GM12865 (cell line): ENCODE data around the gene MTARC1.

Experiments
- DNase-seq: peaks from one replicate; pipeline ENCODE4 v3.0.0; 2010; ENCODE audit warnings: low read depth
- H3K4me3 ChIP-seq: 2 replicates; pipeline ENCODE4 v1.5.1; 2011; ENCODE audit warnings: mild to moderate bottlenecking, low read depth, low read length, control low read depth
- CTCF ChIP-seq: IDR thresholded peaks from 2 replicates; pipeline ENCODE4 v1.5.1; 2011; ENCODE audit warnings: low read length, control low read depth, low read depth, inconsistent platforms; ENCODE audit not compliant: insufficient read depth; ENCODE audit errors: missing control alignments

Gene MTARC1

GRCh38 chr1:220789532-220790147, 2.9 kb downstream of the MTARC1 start:
- no peak overlapping the region for H3K4me3 ChIP-seq
- no peak for TF ChIP-seq CTCF
- no peak for DNase-seq

GRCh38 chr1:220791285-220791684, 4.6 kb downstream of the MTARC1 start:
- no peak overlapping the region for H3K4me3 ChIP-seq
- DNase-seq, result no peak
- no peak for TF ChIP-seq CTCF

- DNase-seq, result no peak
- H3K4me3 ChIP-seq, result no peak overlapping the region
- TF ChIP-seq CTCF, result no peak
Observed at GRCh38 chr1:220791956-220792355, 5.2 kb downstream of the MTARC1 start.

- no peak for DNase-seq
- TF ChIP-seq CTCF, result no peak
- H3K4me3 ChIP-seq, result no peak overlapping the region
Observed at GRCh38 chr1:220796530-220796929, 9.8 kb downstream of the MTARC1 start.

GRCh38 chr1:220797044-220797443, 10.3 kb downstream of the MTARC1 start:
- H3K4me3 ChIP-seq, result no peak overlapping the region
- no peak for TF ChIP-seq CTCF
- no peak for DNase-seq

GRCh38 chr1:220797553-220797952, 10.8 kb downstream of the MTARC1 start:
- H3K4me3 ChIP-seq, result no peak overlapping the region
- no peak for DNase-seq
- TF ChIP-seq CTCF, result no peak

GRCh38 chr1:220798338-220798737, 11.6 kb downstream of the MTARC1 start:
- DNase-seq, result no peak
- TF ChIP-seq CTCF, result no peak
- H3K4me3 ChIP-seq, result no peak overlapping the region
